Measurements from ENCODE around the gene CSNK1E. TPM values are rescaled to one million over a fixed set of nuclear protein-coding genes. Genes with fewer than 3 reads are reported as not detected.
A peak's percentile ranks its signal among the peaks of the same experiment; 100 is the strongest.

The CSNK1E gene
- total RNA-seq, 1 donor from 2014 or later = 176 TPM

GRCh38 chr22:38267086-38267485, 50.1 kb downstream of the CSNK1E start:
- Mint-ChIP-seq H3K27ac (ENCODE audit: unreplicated experiment) (peak overlapping the region; percentile 23), H3K9me3 (ENCODE audit: unreplicated experiment) (no peaks in the 10 kb centered on the region), H3K36me3 (ENCODE audit: unreplicated experiment) (peaks cover 13% of the 10 kb centered on the region), H3K4me3 (ENCODE audit: unreplicated experiment) (no peak overlapping the region), H3K4me1 (ENCODE audit: unreplicated experiment) (peaks cover 49% of the 10 kb centered on the region), H3K27me3 (ENCODE audit: unreplicated experiment) (no peaks in the 10 kb centered on the region)
- no peak for TF ChIP-seq CTCF (IDR thresholded peaks at IDR 0.05)
- DNase-seq (ENCODE audit: extremely low spot score, unreplicated experiment) = no peak

- H3K36me3 Mint-ChIP-seq (ENCODE audit: unreplicated experiment) = peaks cover 13% of the 10 kb centered on the region
- DNase-seq (ENCODE audit: extremely low spot score, unreplicated experiment) = no peak
- H3K4me1 Mint-ChIP-seq (ENCODE audit: unreplicated experiment) = peaks cover 44% of the 10 kb centered on the region
- H3K27me3 Mint-ChIP-seq (ENCODE audit: unreplicated experiment) = no peaks in the 10 kb centered on the region
- no peak for TF ChIP-seq CTCF (IDR thresholded peaks at IDR 0.05)
- H3K9me3 Mint-ChIP-seq (ENCODE audit: unreplicated experiment) = no peaks in the 10 kb centered on the region
- H3K4me3 Mint-ChIP-seq (ENCODE audit: unreplicated experiment) = no peak overlapping the region
- H3K27ac Mint-ChIP-seq (ENCODE audit: unreplicated experiment) = no peak overlapping the region
These were observed 51.1 kb downstream of the CSNK1E start for GRCh38 chr22:38266120-38266519.

- H3K9me3 Mint-ChIP-seq (ENCODE audit: unreplicated experiment) = no peaks in the 10 kb centered on the region
- no peak overlapping the region for H3K27ac Mint-ChIP-seq (ENCODE audit: unreplicated experiment)
- no peak for TF ChIP-seq CTCF (IDR thresholded peaks at IDR 0.05)
- H3K36me3 Mint-ChIP-seq (ENCODE audit: unreplicated experiment) = peaks cover 13% of the 10 kb centered on the region
- no peak overlapping the region for H3K4me3 Mint-ChIP-seq (ENCODE audit: unreplicated experiment)
- H3K4me1 Mint-ChIP-seq (ENCODE audit: unreplicated experiment) = peaks cover 35% of the 10 kb centered on the region
- H3K27me3 Mint-ChIP-seq (ENCODE audit: unreplicated experiment) = no peaks in the 10 kb centered on the region
- no peak for DNase-seq (ENCODE audit: extremely low spot score, unreplicated experiment)
These were observed 52.9 kb downstream of the CSNK1E start for GRCh38 chr22:38264322-38264843.

GRCh38 chr22:38262051-38262795, 55.0 kb downstream of the CSNK1E start:
- TF ChIP-seq CTCF (IDR thresholded peaks at IDR 0.05) = peak; percentile 25
- no peak overlapping the region for H3K4me3 Mint-ChIP-seq (ENCODE audit: unreplicated experiment)
- no peak for DNase-seq (ENCODE audit: extremely low spot score, unreplicated experiment)
- peaks cover 11% of the 10 kb centered on the region for H3K36me3 Mint-ChIP-seq (ENCODE audit: unreplicated experiment)
- H3K27ac Mint-ChIP-seq (ENCODE audit: unreplicated experiment) = peak overlapping the region; percentile 38
- peaks cover 37% of the 10 kb centered on the region for H3K4me1 Mint-ChIP-seq (ENCODE audit: unreplicated experiment)
- no peaks in the 10 kb centered on the region for H3K27me3 Mint-ChIP-seq (ENCODE audit: unreplicated experiment)
- H3K9me3 Mint-ChIP-seq (ENCODE audit: unreplicated experiment) = no peaks in the 10 kb centered on the region

GRCh38 chr22:38260761-38261681, 56.2 kb downstream of the CSNK1E start:
- Mint-ChIP-seq H3K36me3 (ENCODE audit: unreplicated experiment) (peaks cover 11% of the 10 kb centered on the region), H3K4me3 (ENCODE audit: unreplicated experiment) (no peak overlapping the region), H3K4me1 (ENCODE audit: unreplicated experiment) (peaks cover 44% of the 10 kb centered on the region), H3K9me3 (ENCODE audit: unreplicated experiment) (no peaks in the 10 kb centered on the region), H3K27ac (ENCODE audit: unreplicated experiment) (peak overlapping the region; percentile 61), H3K27me3 (ENCODE audit: unreplicated experiment) (no peaks in the 10 kb centered on the region)
- no peak for DNase-seq (ENCODE audit: extremely low spot score, unreplicated experiment)
- TF ChIP-seq CTCF (IDR thresholded peaks at IDR 0.05) = no peak
